ENCODE data around the gene MGAT4B.

The MGAT4B gene

GRCh38 chr5:179765400-179765799, 41.3 kb downstream of the MGAT4B start:
- no peak overlapping the region for H3K4me3 ChIP-seq (ENCODE audit: low read depth, low read length)
- DNase-seq (ENCODE audit: low read depth) = no peak
- TF ChIP-seq CTCF (IDR thresholded peaks at IDR 0.05; ENCODE audit: low read depth, low read length, missing control alignments) = no peak

DNA sequence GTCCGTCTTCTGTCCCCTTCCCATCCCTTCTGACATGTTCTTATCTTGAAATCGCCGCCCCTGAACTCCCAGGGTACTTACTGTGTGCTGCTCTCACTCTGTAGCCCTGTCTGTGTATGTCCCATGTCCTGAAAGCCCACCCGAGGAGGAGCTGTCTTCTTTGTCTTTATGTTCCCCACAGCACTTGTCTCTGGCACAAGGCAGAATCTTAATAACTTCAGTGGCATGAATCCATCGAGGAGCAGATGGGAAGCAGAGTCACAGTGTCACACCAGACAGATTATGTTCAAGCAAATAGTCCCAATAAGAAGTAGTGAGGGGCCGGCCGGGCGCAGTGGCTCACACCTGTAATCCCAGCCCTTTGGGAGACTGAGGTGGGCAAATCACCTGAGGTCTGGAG, 42.6 kb downstream of the MGAT4B start:
- DNase-seq (ENCODE audit: low read depth) = no peak
- no peak for TF ChIP-seq CTCF (IDR thresholded peaks at IDR 0.05; ENCODE audit: low read depth, low read length, missing control alignments)

GRCh38 chr5:179763215-179763945, 43.3 kb downstream of the MGAT4B start:
- no peak overlapping the region for H3K4me3 ChIP-seq (ENCODE audit: low read depth, low read length)
- peak; percentile 79 for TF ChIP-seq CTCF (IDR thresholded peaks at IDR 0.05; ENCODE audit: low read depth, low read length, missing control alignments)
- peak; percentile 36 for DNase-seq (ENCODE audit: low read depth)

More for the DNA sequence above, 42.6 kb downstream of the MGAT4B start:
- no peak overlapping the region for H3K4me3 ChIP-seq (ENCODE audit: low read depth, low read length)

DNA sequence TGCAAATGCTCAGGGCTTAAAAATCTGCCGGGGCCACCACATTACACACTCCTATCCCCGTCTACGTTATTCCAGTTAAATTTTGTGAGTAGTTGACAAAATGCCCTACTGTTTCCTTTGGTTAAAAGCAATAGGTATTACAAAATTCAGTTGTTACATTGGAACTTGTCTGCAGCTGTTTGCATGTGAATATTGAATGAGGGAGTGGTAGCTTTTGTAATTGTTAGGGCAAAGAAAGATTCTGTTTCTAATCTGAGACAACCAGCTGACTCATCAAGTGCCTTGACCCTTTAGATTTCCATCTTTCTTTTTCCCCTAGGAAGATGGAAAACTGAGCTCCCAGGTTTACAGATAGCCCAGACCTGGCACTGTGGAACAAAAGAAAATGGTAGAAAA, 43.9 kb downstream of the MGAT4B start:
- no peak for TF ChIP-seq CTCF (IDR thresholded peaks at IDR 0.05; ENCODE audit: low read depth, low read length, missing control alignments)
- no peak for DNase-seq (ENCODE audit: low read depth)
- H3K4me3 ChIP-seq (ENCODE audit: low read depth, low read length) = no peak overlapping the region

DNA sequence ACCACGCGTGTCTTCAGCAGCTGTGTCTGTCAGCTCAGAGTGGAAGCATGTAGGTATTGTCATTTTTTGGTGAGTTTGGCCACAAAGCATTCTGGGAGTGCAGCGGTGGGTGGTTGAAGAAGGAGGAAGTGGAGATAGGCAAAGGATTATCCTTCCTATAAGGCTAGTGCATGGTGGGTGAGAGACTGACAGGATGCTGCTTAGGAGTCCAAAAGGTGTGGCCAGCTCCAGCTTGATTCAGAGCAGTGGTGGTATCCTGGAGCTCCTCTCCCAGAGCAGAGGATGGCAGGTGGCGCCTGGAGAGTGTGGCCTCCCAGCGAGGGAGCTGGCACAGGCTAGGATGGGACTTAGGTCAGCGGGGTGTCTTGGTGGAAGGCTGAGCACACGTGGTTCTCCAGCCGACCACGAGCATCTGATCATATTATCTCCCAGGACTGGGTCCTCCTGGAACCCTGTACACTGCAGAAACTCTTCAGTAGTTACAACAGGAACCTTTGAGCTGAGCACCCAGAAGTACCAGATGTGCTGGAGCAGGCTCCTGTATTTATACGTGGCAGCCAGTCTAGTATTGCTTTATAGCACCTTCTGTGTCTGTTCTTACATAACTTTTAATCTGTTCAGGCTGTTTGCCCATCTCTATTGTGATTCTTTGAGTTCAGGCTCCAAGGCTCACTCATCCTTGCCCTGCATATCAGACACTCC, 44.4 kb downstream of the MGAT4B start:
- DNase-seq (ENCODE audit: low read depth) = no peak
- no peak overlapping the region for H3K4me3 ChIP-seq (ENCODE audit: low read depth, low read length)
- TF ChIP-seq CTCF (IDR thresholded peaks at IDR 0.05; ENCODE audit: low read depth, low read length, missing control alignments) = no peak

DNA sequence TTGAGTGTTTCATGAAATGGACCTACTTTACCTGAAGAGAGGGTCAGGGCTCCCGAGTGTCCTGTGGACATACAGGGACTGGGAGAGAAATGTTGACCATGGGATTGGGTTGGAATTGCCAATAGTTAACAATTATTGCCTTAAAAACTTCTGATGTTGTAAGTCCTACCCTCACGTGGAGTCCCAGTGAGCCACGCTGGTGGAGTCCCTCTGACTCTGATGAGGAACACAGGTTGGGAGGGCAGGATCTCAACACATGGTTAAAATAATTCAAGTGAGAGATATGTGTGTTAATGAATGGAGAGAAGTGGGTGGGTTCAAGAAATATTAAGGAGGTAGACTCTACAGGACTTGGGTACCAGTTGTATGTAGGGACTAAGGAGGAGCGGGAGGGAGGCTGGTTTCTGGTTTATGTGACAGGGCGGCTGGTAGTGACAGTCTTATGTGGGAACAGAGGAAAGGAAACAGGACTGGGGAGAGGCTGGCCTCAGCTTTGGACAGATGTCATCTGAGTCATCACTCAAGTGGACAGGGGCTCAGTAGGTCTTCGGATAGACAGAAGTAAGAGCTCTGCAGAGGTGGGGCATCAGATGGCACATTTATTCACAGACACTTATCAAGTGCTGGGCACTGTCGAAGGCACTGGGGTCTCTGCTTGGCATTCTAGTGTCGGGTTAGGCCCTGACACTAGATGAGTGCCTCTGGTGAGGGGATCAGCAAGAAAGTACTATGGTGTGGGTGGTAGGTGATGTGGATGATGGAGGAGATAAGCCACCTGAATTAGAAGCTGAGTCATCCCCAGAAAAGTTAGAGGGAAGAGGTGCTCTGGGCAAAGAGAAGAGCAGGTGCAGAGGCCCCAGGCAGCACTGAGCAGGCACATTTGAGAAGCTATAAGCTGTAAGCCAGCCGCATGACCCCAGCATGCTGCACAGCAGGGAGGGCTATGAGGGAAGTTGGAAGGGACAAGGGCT, 46.8 kb downstream of the MGAT4B start:
- TF ChIP-seq CTCF (IDR thresholded peaks at IDR 0.05; ENCODE audit: low read depth, low read length, missing control alignments) = no peak
- no peak overlapping the region for H3K4me3 ChIP-seq (ENCODE audit: low read depth, low read length)
- DNase-seq (ENCODE audit: low read depth) = no peak

Measured in GM12864 (cell line).